HG02852 (cell line): Measurements from ENCODE around the gene TIAM1.

ENCODE experiments used
- ATAC-seq: cut with Tn5 transposase; IDR thresholded peaks from one replicate; pipeline ENCODE4 v1.9.1; 2021; ENCODE audit warnings: mild to moderate bottlenecking, moderate library complexity; ENCODE audit not compliant: unreplicated experiment

Gene TIAM1

DNA sequence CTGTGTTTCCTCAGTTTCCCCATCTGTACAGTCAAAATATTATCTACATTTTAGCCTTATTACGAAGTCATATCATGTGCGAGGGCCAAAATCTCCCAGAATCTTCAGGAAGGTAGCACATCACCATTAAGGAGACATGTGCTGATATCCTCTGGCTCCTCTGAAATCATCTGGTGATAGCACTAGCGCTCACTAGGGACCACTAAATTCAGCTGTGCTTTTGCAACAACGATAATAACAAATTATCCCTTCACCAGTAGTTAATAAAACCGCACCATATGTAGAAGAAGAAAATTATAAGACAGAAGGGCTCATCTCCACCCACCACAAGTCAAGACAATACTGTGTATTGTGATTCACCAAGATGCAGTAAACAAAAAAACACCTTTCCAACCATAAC, 53.3 kb downstream of the TIAM1 start:
- no peak for ATAC-seq

DNA sequence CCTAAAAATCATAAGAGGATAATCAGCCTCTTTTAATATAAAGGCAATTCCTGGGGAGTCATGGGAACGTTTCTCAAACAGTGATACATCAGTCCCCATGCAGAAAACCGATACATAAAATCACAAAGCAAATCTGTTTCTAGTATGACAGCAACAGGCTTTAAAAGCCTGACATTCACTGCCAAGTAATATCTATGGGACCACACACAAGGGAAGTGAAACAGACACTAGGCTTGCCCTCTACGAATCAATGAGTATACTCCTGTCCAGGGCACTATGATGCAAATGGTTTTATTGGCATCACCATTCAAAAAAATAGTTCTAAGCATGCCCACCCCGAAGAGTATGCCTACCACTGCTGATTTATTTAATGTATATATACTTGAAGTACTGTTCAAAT, 54.4 kb downstream of the TIAM1 start:
- ATAC-seq, result no peak

- no peak for ATAC-seq
These were observed 55.9 kb downstream of the TIAM1 start for GRCh38 chr21:31288191-31288590.

GRCh38 chr21:31287201-31287600, 56.9 kb downstream of the TIAM1 start:
- no peak for ATAC-seq

GRCh38 chr21:31286621-31287020, 57.4 kb downstream of the TIAM1 start:
- ATAC-seq, result no peak

- no peak for ATAC-seq
These were observed 59.2 kb downstream of the TIAM1 start for GRCh38 chr21:31284797-31285397.

DNA sequence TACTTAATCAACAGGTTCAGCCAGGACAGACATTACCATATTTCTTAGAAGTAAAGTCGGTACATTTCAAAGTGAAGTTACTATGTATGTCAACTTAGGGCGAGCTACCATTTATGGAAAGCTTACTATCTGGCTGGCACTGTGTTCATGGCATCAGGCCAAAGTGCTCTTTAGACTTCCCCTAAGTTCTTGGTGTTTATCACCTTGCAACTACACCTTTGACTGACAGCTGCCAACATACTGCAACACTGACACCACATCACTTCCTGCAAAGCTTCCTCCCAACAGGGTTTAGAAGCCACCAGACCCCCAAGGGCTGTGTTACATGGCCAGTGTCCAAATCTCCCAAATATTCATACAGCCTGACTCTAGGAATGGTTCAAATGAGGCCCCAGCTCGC, 61.0 kb downstream of the TIAM1 start:
- ATAC-seq, result no peak

- ATAC-seq, result no peak
These were observed 61.9 kb downstream of the TIAM1 start for GRCh38 chr21:31282095-31282709.

DNA sequence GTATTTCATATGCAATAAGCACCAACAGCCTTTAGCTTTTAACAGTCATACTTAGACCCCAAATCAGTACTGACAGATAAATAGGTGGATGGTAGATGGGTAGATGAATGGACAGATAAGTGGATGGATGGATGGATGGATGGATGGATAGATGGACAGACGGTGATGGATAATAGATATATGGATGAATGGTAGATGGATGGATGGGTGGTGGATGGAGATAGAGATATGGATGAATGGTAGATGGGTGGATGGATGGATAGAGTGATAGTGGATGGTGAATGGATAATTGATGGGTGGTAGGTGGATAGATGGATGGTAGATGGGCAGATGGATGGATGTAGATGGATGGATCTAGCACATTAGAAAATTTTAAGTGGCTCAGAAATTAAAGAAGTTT, 62.5 kb downstream of the TIAM1 start:
- no peak for ATAC-seq

DNA sequence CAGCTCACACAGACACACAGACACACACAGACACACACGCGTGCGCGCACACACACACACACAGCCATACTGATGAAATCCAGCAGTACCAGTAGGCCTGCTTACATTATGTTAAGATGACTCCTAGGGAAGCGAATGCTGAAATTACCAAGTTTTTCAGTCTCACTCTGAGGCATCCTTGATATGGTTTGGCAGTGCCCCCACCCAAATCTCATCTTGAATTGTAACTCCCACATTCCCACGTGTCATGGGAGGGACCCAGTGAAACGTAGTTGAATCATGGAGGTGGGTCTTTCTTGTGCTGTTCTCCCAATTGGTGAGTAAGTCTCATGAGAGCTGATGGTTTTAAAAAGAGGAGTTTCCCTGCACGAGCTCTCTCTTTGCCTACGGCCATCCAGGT, 64.1 kb downstream of the TIAM1 start:
- ATAC-seq, result no peak

- ATAC-seq, result no peak
These were observed 64.8 kb downstream of the TIAM1 start for GRCh38 chr21:31279214-31279613.

DNA sequence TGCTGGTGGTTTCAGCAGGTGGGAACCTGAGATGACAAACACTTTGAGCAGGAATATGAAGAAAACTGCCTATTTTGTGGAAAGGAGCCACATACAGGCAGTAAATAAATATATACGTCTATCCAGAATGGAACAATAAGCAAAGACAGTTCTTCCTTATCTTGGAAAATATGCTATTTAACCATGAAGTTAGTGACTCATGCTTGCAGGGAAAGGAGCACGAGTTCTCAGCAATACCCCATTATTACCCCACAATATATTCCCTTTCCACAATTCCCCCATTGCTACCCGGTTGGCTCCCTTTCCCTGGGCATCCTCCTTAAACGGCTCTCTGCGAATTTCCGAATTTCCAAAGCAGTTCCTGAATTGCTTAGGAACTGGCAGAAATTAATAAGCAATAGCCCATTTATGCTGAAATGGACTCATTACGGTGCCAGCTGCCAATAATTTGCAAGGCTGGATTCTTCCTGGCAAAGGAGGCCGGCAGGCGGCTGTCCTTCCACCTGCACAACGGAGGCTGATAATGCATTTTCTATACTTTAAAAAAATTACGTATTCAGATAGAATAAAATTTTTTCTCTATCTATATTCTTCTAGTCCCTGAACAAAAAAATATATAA, 65.4 kb downstream of the TIAM1 start:
- ATAC-seq, result no peak

DNA sequence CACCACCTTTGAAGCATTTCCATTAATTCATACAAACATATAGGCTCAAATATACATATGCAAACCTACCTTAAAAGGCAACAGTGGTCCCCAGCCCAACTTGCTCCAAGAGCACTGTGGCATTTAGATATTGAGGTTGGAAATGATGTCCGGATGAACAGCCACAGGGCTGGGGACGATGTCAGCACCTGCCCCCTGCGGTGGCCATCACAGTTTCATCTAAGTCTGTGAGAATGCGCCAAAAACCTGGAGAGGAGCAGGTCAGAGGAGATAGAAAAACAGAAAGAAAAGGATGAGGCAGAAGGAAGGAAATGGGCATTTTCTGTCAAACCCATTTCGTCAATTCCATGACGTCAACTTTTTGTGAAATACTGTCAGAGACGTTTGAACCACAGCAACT, 67.4 kb downstream of the TIAM1 start:
- no peak for ATAC-seq

DNA sequence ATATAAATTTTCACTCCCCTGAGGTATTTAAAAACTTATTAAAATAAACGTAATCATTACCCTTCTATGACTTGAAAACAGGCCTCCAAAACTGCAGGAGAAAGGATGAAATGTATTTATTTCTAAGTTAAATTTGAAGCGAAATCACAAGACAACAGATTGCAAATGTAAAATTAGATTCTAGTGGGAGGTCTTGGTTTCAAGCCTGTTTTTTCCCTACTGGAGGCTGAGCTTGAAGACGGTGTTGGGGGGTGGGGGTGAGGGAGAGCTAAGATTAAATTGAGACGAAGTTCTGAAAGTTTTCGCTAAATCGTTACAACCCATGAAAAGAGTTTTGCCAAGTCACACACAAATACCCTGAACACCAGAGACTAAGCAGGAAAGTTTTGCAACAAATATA, 68.2 kb downstream of the TIAM1 start:
- no peak for ATAC-seq

GRCh38 chr21:31273278-31273677, 70.8 kb downstream of the TIAM1 start:
- no peak for ATAC-seq

- no peak for ATAC-seq
These were observed 76.0 kb downstream of the TIAM1 start for GRCh38 chr21:31268090-31268489.

GRCh38 chr21:31267644-31268043, 76.4 kb downstream of the TIAM1 start:
- ATAC-seq, result no peak

- no peak for ATAC-seq
These were observed 77.8 kb downstream of the TIAM1 start for GRCh38 chr21:31266241-31266640.

DNA sequence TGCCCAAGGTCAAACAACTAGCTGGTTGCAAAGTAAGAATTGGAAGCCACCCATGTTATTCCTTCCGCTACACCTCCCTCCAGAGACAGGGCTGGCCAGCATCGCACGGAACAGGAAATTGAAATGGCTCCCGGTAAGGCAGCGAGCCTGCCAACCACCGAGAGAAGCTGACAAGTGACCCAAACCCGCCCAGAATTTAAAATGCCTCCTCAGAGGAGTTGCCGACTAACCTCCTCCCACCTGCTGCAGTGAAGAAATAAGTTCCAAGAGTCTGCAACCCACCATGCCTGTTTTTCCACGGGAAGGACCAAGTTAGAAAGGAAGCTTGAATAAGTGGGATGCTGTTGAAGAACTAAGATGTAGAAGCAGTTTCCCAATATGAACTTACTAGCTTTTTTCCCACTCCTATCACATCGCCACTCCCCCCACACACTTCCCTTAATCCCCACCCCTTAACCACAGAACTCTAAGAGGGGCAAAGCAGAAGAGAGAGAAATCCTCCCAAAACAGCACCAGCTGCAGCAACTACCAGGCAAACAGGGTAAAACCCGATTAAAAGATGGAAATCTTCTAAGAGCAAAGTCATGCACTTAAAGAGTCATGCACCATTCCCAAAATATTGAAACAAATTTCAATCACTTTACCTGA, 78.6 kb downstream of the TIAM1 start:
- no peak for ATAC-seq

DNA sequence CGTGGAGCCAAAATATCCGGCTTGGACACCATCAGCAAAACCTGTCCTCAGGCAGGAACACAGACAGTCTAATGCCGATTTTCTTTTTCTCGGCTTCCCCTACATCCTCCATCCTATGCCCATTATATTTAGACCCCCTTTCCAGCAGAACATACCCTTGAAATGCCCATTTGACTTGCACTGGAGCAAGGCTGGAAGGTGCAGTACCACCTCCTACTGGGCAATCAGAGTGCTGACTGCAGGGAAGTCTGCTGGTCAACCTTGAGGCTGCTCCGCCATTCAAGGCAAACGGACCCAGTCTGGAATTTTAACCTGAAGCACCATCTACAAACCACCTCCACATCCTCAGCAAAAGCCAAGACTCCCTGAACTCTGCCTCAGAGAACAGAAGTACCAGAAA, 79.5 kb downstream of the TIAM1 start:
- ATAC-seq, result no peak

DNA sequence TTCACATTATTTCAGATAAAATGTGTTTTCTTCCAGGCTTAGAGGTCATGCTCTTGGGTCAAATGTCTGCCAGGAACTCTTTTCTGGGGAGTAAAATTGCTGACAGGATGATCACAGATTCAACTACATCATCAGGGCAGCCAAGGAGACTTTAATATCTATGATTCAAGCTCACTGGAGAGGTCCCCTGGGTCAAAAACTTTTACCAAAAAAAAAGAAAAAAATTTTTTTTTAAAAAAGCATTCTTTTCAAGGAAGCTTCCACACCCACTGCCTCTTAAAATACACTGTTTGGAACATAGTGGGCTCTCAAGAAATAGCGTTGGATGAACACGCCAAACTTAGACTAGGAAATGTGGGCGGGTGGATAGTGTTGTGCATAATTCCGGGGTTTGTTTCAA, 81.3 kb downstream of the TIAM1 start:
- ATAC-seq, result no peak

DNA sequence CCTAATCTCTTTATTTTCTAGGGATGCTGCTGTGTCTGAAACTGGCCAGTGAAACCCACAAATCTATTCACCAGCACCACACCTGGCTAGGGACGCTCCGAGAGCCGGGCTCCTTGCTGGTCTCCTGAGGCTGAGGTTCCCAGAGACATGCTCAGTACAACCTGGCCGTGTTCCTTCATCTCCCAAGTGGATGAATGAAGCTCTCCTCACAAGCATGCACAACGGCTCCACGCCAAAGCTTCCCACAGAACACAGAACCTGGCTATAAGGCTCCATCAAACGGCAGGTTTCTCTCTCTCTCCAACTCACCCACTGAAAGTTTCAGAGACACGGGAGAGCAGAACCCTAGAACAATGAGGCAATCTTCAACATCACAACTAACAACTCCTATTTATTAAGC, 82.3 kb downstream of the TIAM1 start:
- ATAC-seq, result no peak
